ENCODE measurements around the gene ADH4.

DNA sequence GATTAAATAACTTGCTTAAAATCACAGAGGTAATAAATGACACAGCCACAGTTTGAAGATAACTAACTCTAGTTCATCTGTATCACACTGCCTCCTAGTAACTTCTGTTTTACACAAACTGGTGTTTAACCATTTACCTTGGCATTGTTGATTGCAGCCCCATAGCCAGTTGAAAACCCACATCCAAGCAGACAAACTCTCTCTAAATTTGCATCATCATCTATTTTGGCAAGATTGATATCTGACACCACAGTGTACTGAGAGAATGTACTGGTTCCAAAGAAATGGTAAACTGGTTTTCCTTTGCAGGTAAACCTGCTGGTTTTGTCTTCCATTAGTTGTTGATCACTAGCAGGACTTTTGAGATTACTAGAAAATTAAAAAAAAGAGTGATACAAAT, 7.8 kb downstream of the ADH4 start:
- no peak for TF ChIP-seq POLR2AphosphoS5 (IDR thresholded peaks at IDR 0.05; ENCODE audit: insufficient read depth in 1 of 2, low read depth in 1 of 2)
- no peak for TF ChIP-seq CTCF (IDR thresholded peaks at IDR 0.05)
